Bronchial epithelial cell (primary cell): Measurements from ENCODE around the gene POU2F2. TPM values are rescaled to one million over a fixed set of nuclear protein-coding genes. Genes with fewer than 3 reads are reported as not detected.

Experiments
- DNase-seq: peaks from one replicate; pipeline ENCODE4 v3.0.0-alpha.2; 2010; ENCODE audit warnings: low read depth
- FAIRE-seq: peaks from 2 replicates; lab custom pipeline; 2011; peaks lifted over from hg19 to GRCh38; lab: Jason Lieb, UNC
- H3K27me3 ChIP-seq: 2 replicates; pipeline ENCODE4 v1.5.1; 2011; ENCODE audit warnings: low read length; ENCODE audit not compliant: control insufficient read depth, insufficient read depth
- H3K36me3 ChIP-seq: 2 replicates; pipeline ENCODE4 v1.5.1; 2011; ENCODE audit warnings: low read length; ENCODE audit not compliant: control insufficient read depth, insufficient read depth
- H3K4me3 ChIP-seq: 2 replicates; pipeline ENCODE4 v1.5.1; 2011; ENCODE audit warnings: mild to moderate bottlenecking, low read depth, low read length, control low read depth
- total RNA-seq: library from RNA; depleted of rRNA; stranded (reverse); fragments of >200 nt; gene quantifications from 2 replicates; pipeline ENCODE4 v1.2.1, GENCODE V29; 2014
- TF ChIP-seq, protein P1 (sequence below): IDR thresholded peaks from 2 replicates; pipeline ENCODE4 v1.5.1; 2011; ENCODE audit warnings: mild to moderate bottlenecking, moderate library complexity, low read length, control low read depth, inconsistent platforms; ENCODE audit not compliant: insufficient read depth, severe bottlenecking

The POU2F2 gene
- total RNA-seq, 1 donor from 2014 or later, result 0.53 TPM

DNA sequence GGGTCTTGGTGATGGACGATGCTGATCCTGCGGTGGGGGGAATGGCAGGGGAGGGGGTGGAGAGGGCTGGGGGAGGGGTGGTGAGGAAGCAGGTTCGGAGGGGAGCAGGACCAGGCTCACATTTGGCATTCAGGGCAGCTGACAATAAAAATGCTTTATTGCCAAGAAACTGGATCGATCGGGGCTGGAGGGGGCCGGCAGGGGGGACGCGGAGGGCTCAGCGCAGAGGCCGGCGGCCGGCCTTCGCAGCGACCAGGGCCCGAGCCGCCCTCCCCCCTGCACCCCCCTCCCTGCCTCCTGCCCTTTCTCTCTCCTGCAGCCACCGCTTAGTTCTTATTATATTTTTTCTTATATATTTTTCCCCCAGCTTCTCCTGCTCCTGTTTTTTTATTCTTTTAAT lies 18.1 kb upstream of the POU2F2 start:
- H3K27me3 ChIP-seq, result peaks cover 28% of the 10 kb centered on the region
- FAIRE-seq, result no peak
- TF ChIP-seq, protein P1, sequence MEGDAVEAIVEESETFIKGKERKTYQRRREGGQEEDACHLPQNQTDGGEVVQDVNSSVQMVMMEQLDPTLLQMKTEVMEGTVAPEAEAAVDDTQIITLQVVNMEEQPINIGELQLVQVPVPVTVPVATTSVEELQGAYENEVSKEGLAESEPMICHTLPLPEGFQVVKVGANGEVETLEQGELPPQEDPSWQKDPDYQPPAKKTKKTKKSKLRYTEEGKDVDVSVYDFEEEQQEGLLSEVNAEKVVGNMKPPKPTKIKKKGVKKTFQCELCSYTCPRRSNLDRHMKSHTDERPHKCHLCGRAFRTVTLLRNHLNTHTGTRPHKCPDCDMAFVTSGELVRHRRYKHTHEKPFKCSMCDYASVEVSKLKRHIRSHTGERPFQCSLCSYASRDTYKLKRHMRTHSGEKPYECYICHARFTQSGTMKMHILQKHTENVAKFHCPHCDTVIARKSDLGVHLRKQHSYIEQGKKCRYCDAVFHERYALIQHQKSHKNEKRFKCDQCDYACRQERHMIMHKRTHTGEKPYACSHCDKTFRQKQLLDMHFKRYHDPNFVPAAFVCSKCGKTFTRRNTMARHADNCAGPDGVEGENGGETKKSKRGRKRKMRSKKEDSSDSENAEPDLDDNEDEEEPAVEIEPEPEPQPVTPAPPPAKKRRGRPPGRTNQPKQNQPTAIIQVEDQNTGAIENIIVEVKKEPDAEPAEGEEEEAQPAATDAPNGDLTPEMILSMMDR, result no peak
- no peaks in the 10 kb centered on the region for H3K36me3 ChIP-seq
- DNase-seq, result no peak
- no peak overlapping the region for H3K4me3 ChIP-seq

DNA sequence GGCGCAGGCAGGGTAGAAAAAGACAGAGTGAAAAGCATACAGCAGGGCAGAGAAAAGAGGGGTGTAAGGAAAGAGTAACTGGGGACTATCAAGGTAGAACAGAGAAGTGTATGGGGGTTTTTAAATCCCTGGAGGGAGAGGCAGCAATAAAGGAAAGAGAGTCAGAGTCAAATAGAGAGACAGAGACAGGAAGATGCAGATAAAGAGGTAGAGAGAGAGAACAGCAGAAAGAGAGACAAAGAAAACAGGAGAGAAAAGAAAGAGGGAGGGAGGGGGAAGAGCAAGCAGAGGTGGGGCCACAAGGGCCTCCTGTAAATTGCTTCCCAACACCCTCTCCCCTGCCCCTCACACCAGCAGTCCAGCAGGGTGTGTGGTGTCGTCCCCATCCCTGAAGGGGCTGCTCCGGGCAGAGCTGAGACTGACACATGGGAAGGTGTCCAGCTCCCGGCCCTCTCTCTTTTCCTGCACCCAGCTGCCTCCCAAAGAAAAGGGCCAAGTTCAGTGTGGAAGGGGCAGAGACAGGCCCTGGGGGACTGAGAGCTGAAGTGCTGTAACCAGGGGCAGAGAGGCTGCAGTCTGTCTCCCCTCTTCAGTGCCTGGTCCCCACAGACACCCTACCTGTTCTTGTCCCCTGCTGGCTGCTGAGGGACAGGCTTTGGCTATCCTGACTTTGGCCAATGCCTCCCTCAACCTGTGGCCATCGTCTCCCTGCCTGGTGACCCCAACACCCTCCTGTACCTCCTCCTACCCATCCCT lies 17.4 kb upstream of the POU2F2 start:
- DNase-seq (no peak), FAIRE-seq (no peak)
- TF ChIP-seq, protein P1, result no peak
- H3K36me3 ChIP-seq, result no peaks in the 10 kb centered on the region
- no peak overlapping the region for H3K4me3 ChIP-seq
- peaks cover 24% of the 10 kb centered on the region for H3K27me3 ChIP-seq

DNA sequence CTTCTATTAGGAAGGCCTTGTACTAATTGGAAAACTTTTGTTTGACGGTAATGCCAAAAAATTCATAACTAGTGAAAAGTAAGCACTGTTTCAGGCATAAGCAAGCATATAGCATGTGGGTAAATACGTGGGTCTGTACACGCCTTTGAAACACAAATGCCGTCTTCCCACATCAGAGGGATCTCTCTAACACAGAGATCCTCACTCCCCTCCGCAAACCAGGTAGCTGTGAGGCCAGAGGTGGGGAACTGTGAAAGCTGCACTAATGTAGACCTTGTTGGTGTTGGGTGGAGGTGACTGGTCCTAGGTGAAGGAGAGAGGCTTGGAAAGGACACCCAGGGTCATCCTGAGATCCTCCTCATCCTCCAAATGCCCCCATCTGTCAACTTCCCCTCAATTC lies 16.0 kb upstream of the POU2F2 start:
- TF ChIP-seq, protein P1, result no peak
- no peaks in the 10 kb centered on the region for H3K36me3 ChIP-seq
- peaks cover 20% of the 10 kb centered on the region for H3K27me3 ChIP-seq
- H3K4me3 ChIP-seq, result no peak overlapping the region
- FAIRE-seq (no peak), DNase-seq (no peak)

DNA sequence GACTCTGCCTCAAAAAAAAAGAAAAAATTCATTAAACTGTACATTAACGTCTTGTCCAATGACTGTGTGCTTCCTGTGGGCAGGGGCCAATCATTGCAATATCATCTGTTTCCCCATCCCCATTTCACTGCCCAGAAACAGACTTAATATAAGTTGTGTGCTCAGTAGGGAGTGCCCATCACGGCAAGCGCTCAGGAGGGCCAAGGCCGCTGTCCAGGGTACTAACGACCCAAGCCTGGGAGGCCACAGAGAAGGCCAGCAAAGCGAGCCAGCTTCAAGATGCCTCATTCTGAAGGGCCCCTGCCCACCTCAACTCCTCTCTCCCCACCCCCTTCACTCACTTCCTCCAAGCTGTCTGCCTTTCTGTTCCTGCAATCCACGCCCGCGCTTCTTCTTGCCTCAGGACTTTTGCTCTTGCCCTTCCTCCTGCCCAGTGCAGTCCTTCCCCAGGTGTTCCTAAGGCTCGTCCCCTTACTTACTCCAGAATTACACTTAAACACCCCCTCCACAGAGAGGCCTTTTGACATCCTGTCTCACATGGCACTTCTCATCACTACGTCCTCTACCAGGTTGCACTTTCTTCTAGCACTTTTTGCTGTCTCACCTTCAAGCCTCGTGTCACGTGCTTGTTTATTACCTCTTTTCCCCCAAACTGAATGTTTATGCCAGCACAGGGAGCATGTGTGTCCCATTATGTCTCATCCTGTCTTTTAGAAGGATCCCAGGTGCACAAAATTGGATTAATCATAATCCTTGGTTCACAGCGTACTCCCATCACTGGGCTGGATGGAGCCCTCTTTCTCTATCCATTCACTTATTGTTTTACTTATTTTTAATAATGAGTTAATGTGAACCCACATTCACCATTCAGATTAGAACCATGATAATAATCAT lies 11.3 kb upstream of the POU2F2 start:
- no peak for DNase-seq
- peak; percentile 70 for FAIRE-seq
- Histone ChIP-seq H3K36me3 (no peaks in the 10 kb centered on the region), H3K4me3 (no peak overlapping the region), H3K27me3 (peaks cover 6% of the 10 kb centered on the region)
- TF ChIP-seq, protein P1, result no peak

DNA sequence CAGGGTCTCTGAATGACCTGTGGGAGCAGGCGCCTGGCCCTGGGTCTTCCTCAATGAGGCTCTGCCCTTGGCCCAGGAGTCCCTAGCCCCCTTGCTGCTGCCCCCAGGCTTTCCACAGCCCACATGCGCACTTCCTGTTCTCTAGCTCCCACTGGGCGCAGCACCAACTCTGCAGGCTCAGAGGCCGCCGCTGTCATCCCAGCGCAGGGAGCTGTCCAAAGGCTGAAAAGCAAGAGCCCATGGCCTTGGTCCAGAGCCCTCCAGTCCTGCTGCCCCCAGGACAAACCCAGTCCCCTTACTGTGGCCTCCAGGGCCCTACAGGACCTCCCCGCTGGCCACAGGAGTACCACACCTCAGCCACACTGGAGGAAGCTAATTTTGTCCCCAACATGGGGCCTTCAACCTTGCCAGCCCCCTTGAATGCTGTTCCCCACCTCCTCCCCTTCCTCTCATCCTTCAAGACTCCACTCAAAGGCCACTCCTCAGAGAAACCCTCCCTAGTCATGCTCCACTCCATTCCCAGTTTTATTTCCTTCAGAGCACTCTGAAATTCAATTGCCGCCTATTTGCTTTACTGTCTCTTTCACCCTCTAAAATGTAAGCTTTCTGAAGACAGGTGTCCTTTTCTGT lies 8.0 kb upstream of the POU2F2 start:
- no peak overlapping the region for H3K4me3 ChIP-seq
- TF ChIP-seq, protein P1, result no peak
- FAIRE-seq (no peak), DNase-seq (peak; percentile 42)
- H3K27me3 ChIP-seq, result peaks cover 1% of the 10 kb centered on the region
- H3K36me3 ChIP-seq, result no peaks in the 10 kb centered on the region
